GM18873 (cell line): ENCODE data around the gene ZC3H8.

Source experiments
- ATAC-seq: cut with Tn5 transposase; IDR thresholded peaks from one replicate; pipeline ENCODE4 v1.9.1; 2021; ENCODE audit warnings: mild to moderate bottlenecking, moderate library complexity, moderate number of reproducible peaks; ENCODE audit not compliant: unreplicated experiment, low FRiP score

Gene ZC3H8

DNA sequence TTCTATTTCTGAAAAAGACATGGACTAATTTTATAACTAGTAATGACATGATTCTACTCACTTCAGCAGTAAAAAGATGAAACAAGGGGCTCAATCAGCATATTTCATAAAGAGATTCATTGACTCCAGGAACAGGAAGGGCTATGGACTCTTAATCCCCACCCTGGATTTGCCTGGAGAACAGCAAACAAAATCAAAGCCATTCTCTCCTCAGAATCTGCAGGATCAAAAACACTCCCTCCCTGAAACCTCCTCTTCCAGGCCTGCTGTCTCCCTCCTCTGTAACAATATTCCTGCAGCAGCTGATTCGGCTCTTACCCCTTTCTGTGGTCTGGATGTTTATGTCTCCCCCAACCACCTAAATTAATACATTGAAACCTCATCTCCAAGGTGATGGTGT is 57.0 kb downstream of the ZC3H8 start:
- ATAC-seq: no peak

DNA sequence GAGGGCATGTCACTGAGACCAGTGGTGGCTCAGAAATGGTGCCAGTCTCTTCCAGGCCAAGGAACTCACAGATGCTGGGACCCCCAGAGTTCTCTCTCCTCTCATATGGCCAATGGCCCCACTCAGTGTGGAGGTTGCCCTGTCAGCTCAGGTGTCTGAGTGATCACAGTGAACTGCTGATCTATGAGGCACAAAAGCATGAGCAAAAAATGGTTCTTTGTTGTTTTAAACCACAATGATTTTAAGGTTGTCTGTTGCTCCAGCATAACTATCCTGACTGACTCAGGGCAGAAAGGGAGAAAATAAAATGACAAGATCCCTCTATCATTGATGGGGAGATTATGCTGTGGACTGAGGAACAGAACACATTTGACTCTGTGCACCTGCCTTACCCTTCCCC is 58.9 kb downstream of the ZC3H8 start:
- no peak for ATAC-seq

DNA sequence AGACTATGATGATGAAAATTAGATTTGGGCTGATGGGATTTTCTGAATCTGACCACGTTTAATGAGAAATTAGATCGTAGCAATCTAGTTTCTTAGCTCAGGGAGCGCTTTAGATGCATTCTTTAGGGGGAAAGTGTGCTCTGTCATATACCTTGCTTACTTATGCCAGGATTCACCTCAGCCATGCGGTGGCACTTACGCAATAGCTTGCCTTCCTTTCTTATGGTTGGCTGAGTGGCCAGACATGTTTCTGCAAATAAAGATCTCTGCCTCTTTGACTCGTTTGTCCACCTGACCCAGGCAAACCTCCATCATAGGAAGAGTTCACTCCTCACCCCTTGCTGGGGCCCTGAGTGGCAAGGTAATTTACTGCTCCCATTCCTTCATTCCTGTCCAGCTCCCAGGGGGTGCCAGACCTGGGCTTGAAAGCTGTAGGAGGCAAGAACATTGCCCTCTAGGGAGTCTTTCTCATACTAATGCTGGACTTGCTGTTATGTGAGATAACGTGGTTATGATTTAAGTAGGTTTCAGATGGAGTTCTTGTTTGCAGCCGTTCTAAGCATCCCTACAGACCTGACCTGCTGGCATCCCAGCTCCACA is 59.6 kb downstream of the ZC3H8 start:
- no peak for ATAC-seq

DNA sequence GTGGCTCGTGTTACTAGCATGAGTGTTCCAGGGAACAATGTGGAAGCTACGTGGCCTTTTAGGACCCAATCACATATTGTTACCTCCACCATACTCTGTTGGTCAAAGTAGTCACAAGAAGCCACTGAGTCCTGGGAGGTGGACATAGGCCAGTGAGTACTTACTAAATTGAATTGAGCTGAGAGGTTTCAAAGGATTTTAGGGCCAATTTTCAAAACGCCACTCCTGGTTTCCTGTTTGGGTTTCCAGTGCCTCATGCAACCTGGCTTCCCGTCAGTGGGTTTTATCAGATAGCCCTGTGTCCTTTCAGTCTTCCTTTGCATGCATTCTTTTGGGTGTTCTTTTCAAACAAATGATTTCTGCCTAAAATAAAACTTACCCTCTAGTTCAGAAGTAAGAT is 60.4 kb downstream of the ZC3H8 start:
- no peak for ATAC-seq

DNA sequence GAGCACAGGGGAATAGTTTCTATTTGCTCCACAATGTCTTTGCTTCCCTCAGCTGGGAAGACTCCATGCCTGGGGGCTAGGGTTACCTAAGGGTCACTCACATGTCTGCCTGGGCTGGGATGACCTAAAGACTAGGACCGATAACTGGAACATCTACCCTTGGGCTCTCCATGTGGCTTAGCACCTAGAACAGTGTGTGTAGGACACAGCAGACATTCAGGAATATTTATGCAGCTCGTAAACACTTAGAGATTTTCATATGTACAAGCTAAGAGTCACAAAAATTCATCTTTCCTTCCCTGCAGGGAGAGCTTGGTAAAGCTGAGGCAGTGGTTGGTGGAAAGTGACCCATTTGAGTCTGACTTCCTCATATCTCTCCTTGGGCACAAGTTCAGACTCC is 60.8 kb downstream of the ZC3H8 start:
- no peak for ATAC-seq

DNA sequence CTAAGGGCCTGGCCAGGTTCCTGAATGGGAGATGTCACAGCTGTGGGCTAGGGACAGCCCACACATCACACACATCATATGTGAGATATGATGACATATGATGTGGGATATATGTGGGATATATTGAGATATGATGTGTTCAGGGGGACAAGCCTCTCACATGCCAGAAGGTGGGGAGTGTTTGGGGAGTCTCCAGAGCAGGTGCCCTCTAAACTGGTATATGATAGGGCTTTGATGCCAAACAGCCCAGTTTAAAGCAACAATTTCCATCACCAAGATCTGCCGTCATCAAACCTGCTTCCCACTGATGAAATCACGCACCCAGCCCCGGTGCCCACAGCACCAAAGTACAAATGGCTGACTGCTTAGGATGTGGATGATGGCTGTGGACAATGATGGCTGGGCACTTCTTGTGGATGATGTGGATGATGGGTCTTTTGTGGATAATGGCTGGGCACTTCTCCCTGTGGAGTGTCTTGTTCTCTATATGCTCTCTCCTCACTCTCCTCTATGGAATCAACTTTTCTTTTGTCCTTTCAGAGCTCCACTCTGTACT is 65.8 kb downstream of the ZC3H8 start:
- ATAC-seq: no peak

DNA sequence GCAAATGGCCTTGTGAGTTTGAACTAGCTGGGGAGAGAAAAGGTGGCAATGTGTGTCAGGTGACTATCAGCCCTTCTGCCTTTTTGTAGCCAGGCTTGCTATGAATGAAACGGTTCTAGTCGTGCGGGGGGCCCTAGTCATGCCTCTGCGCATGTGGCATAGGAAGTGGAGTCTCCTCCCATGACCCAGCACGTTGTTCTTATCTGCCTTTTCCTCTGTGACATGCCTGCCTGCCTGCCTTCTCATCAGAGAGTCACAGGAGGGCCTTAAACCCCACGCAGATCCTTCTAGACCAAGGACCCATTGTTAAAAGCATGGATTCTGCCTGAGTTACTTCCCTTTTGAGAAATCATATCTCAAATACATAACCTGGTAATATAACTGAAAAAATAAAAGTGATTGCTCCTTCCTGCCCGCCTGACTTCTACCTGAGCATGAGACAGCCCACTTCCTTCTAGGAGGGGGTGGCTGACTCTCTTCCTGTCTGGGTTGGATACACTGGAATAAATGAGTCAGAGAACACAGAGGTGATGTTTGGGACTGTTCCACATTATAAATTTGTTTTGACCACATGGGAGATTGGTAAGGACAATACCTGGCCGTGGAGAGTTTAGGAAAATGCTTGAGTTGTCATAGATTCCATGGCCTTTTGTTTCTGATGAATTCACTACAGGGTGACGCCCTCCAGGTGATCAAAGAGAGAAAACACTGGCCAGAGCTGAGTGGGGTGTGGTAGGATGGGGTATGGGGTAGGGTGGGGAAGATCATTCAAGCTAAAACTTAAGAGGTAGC is 66.8 kb downstream of the ZC3H8 start:
- ATAC-seq: no peak

DNA sequence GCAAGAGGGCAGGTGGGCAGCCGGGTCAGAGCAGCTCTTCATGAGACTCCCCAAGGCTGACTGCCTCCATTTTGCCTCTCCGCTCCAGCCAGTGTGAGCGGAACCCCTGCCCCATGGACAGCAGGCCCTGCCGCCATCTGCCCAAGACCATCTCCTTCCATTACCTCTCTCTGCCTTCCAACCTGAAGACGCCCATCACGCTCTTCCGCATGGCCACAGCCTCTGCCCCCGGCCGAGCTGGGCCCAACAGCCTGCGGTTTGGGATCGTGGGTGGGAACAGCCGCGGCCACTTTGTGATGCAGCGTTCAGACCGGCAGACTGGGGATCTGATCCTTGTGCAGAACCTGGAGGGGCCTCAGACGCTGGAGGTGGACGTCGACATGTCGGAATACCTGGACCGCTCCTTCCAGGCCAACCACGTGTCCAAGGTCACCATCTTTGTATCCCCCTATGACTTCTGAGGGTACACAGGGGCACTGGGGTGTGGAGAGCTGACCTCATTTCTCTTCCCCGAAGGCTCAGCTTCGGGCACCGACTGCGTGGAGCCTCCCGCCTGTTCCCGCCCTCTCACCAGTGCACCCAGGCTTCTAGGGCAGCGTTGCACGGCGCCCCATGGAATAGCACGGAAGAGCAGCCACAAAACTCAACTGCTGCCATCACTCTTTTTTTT is 67.7 kb downstream of the ZC3H8 start:
- no peak for ATAC-seq

DNA sequence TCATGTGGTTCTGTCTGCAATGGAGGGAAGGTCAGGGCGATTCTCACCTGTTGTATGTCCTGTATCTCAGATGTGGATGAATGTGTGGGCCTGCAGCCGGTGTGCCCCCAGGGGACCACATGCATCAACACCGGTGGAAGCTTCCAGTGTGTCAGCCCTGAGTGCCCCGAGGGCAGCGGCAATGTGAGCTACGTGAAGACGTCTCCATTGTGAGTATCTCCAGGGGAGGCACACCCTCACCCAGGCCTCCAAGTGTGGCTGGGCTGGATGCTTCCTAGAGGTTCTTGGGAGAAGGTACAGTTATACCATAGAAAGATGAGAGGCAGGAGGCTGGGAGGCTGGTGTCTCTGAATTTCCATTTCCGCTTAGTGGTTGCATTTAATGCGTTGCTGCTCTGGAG is 69.7 kb downstream of the ZC3H8 start:
- no peak for ATAC-seq

DNA sequence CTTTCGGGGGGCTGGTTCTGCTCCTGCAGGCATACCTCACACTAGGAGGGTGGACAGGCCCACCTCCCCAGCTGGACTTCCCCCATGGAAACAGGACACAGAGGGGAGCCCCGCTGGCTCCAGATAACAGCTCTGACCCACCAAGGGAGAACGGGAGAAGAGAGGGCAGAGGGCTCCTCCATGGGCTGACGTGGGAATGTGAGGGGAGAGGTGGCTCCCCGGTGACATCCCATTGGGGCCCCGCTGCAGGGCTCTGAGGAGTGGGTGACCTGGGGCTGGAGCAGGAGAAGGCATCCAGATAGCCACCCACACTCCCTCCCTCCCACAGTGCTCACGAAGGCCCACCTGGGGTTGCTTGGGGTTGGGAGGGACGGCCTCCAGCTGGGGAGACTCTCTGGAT is 70.7 kb downstream of the ZC3H8 start:
- ATAC-seq: no peak

DNA sequence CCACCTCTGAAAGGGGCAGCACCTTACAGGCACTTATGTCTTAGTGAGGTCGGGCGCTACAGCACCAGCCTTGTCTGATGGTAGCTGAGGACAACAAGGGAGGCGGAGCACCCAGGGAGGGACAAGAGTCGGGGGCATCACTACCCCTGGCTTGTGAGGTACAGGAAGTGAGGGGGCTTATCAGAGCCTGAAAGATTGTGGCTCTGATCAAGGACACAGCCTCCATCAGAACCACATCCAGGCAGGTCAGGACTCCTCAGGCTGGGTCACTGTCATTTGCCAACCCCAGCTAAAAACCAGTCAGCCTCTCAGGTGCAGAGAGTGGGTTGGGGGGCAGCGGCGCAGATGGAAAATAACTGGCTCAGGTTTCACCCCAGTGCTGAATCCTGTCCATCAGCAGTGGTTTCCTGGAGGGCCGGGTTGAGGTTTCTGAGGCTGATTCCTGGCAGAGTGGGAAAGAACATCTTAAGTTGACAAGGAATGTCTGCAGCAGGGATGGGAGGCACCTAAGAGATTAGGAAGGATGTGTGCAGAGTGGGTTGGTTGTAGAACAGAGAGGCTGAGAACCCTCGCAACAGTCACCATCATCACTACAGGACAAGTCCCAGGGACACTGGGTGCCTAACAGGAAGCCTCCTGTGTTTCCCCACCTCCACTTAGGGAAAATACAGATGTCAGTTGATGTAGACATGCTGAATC is 71.4 kb downstream of the ZC3H8 start:
- no peak for ATAC-seq

DNA sequence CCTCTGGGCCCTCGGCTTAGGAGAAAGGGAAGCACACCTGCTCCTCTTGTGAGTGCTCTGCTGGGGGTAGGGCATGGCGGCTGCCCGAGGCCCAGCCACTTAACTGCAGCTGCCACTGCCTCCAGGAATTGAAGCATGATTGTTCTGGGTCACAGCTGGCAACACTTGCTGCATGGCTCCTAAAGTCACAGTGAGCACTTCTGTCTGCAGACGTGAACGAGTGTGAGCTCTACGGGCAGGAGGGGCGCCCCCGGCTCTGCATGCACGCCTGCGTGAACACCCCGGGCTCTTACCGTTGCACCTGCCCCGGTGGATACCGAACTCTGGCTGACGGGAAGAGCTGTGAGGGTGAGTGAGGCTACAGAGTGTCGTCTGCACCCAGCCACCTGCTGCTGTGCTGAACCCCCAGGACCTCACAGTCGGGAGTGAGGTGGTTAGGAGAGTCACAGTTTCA is 72.2 kb downstream of the ZC3H8 start:
- ATAC-seq: no peak

DNA sequence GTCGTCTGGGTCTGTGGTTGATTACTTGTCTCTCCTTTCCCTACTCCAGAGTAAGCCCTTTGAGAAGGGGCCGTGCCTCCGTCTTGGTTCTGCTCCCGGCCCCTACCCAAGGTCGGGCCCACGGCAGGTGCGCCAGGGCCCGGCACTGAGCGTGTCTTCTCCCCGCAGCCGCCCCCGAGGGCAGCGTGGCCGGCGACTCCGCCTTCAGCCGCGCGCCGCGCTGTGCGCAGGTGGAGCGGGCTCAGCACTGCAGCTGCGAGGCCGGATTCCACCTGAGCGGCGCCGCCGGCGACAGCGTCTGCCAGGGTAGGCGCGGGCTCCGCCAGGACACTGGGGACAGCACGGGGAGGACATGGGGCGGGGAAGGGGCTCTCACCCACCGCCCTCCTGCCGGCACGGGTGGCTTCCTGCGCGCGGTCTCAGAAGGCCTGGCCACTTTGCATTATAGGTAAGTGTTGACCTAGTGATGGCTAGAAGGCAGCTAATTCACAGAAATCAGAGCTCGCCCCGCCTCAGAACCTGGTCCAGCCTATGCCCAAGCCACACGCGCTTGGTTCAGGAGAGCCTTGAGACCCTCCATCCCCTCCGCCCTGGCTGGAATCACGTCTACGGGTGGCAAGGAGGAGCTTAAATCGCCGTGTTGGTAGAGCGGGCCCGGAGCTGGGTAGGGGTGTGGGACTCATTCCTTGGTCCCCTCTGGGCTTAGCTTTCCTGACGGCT is 73.1 kb downstream of the ZC3H8 start:
- no peak for ATAC-seq

DNA sequence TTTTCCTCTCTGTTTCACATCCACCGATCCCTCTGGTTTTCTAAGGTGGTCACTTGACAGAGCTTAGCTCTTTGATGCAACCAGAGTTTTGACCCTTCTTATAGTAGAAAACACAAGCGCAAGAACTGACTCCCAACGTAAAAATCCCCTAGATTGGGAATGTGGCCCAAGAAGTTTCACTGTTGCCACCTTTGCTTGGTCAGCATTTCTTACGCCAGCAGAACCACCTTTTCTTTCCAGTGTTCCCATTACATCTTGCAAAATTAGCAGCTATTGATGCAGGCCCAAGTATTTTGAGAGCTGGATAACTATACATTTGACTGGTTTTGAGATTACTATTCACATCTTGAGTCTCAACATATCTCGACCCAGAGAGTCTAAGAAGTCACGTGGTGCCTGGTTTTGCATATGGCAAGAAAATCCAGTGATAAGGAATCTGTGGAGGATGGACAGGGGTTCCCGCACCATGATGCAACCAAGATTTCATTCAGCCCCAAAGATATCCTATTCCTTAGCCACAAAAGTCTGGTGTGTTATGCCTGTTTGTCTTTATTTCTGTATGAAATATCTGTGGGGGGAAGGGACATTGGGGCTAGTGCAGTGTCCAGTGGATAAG is 78.8 kb downstream of the ZC3H8 start:
- ATAC-seq: no peak

DNA sequence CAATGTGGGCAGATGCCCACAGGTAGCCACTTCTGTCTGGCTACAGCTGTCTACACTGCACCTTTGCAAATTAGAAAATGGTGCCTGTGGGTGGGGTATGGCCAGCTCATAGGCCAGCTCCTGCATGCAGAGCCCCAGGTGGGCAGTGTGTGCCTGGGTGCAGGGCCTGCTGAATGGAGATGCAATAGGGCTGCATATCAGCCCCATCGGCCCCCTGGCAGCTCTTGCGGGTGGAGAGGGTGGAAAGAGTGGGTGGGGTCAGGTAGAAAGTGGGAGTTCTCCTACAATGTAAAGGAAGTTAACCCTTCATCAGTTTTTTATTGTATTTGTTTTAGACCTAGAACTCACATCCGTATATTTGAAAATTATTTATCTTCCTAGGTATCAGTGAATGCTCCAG is 79.5 kb downstream of the ZC3H8 start:
- ATAC-seq: no peak

DNA sequence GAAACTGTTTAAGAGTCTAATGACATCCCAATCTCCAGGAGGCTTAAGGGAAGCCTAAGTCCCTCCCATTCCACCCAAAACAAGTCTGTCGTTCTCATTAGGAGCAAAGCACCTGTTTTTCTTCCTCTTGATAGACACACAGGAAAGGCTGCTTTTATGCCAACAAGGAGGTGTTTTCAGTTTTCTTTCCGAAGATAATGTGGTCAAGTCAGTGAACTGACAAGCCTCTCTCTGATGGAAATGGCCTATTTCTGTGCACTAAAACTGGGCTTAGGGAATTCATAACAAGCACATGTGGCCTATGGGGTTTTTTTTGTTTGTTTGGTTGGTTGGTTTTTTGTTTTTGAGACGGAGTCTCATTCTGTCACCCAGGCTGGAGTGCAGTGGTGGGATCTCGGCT is 80.5 kb downstream of the ZC3H8 start:
- ATAC-seq: no peak

DNA sequence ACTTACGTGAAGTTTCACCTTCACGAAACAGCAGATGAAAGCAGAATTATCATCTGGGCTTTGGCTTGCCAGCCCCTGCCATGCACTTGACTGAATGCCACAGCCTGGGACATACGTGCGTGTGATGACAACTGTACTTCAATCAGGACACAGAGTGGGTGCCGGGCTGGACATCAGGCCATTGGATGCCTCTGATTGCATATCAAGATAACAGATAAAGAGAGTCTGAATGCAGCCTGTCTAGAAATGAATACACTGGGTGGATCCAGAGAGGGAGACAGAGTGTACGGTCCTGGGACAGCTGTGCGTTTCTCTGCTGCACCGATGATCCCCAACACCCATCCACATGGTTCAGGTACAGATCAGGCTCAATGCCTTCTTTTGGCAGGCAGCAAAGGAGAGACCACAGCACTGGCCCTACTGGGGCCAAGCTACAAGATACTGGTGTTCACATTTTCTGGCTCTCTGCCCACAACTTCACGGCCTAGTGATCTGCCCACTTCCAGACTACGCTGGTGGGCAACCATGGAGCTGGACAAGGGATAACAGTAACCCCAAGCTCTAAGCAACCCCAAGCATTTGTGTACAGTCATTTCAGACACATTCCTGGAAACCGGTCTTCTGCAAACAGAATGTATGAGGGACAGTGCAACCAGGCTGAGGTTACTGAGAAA is 81.1 kb downstream of the ZC3H8 start:
- ATAC-seq: no peak

DNA sequence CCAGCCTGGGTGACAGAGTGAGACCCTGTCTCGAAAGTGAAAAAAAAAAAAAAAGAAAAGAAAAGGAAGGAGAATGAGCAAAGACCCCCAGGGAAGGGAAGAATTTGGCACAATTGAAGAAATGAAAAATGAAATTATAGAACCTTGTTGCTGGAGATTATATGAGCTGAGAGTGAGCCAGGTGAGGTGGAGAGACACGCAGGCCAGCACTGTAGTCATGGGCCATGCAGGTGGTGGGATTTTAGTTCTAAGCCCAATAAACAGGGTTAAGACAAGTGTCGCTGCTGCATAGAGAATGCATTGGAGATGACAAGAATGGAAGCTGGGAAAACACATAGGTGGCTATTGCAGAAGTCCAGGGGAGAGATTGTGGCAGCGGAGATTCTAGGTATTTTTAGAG is 84.3 kb downstream of the ZC3H8 start:
- no peak for ATAC-seq

DNA sequence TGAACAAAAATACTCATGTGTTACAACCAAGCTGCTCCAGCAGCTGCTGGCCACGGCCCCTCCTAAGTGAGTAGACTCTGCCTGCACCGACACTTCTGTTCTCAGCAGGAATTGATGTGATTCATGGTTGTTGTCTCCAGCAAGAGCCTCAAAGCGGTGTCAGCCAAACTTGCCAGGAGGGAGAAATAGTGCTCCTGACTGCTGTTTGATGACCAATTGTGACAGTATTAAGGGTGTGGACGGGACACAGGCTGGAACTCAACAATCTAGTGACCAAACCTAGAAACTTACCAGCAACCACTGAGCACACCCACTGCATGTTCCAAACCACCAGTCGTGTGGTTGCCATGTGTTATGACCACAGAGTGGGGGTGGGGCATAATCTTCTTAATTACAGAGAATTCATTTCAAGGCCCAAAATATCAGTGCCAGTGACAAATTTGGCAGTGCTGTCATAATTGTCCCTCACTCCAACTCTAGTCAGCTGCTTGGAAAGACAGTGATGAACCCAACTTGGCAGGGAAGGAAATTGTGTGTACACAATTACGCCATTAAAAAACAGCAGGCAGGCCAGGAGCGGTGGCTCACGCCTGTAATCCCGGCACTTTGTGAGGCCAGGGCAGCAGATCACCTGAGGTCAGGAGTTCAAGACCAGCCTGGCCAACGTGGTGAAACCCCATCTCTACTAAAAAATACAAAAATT is 86.3 kb downstream of the ZC3H8 start:
- no peak for ATAC-seq
